NCI-H1417 (cell line): ENCODE data around the gene SPIN2A.
"Not testable (repeated sequence)": the region's sequence is repeated elsewhere in the genome, so short reads cannot be mapped to it uniquely, and the experiment has no call there.

Experiments
- DNase-seq, 3 experiments: peaks; one replicate each; lab custom pipeline; 2025; lab: John Stamatoyannopoulos, UW

SPIN2A gene

DNA sequence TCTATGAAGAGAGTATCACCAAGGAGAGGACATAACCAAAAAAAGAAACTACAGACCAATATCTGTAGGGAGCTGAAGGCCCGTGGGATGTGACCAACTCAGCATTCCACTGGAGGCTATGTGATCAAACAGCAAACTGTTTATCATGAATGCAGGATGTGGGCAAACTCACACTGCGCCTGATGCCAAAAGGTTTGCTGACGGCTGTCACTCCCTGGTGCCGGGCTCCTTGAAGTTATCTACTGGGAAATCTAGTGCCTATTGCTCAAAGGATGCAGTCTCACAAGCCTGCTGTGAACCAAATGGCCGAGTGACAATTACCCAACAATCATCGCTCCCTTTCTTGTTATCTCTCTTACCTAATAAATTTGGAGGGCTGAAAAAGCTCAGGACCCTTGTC, 34.3 kb downstream of the SPIN2A start:
- DNase-seq: not testable (repeated sequence)
